Keratinocyte (primary cell): ENCODE results near the gene VAT1L. TPM values are rescaled to one million over a fixed set of nuclear protein-coding genes. Genes with fewer than 3 reads are reported as not detected.

ENCODE experiments used
- DNase-seq: peaks from one replicate; pipeline ENCODE4 v3.0.0-alpha.2; 2011; ENCODE audit warnings: low read depth, missing footprints, low spot score
- FAIRE-seq: peaks from 2 replicates; lab custom pipeline; 2011; peaks lifted over from hg19 to GRCh38; lab: Jason Lieb, UNC
- H2AFZ ChIP-seq: 2 replicates; pipeline ENCODE4 v1.6.0; 2012; ENCODE audit warnings: low read length, control low read depth, inconsistent platforms; ENCODE audit not compliant: control insufficient read depth
- H3K27ac ChIP-seq: 2 replicates; pipeline ENCODE4 v1.5.1; 2011; ENCODE audit warnings: low read length; ENCODE audit not compliant: control insufficient read depth, insufficient read depth
- H3K27me3 ChIP-seq: 3 replicates; pipeline ENCODE4 v1.6.0; 2011; ENCODE audit warnings: low read length; ENCODE audit not compliant: control insufficient read depth, insufficient read depth; ENCODE audit errors: extremely low read depth
- H3K36me3 ChIP-seq, 2 experiments: 2 replicates in 1 of 2; 3 replicates in 1 of 2; pipeline ENCODE4 v1.5.1; 2011; ENCODE audit warnings: low read length in 2 of 2, mild to moderate bottlenecking in 1 of 2; ENCODE audit not compliant: control insufficient read depth in 2 of 2, insufficient read depth in 2 of 2; ENCODE audit errors: extremely low read depth in 1 of 2
- H3K4me1 ChIP-seq: 3 replicates; pipeline ENCODE4 v1.5.1; 2011; ENCODE audit warnings: low read length; ENCODE audit not compliant: control insufficient read depth, insufficient read depth; ENCODE audit errors: extremely low read depth
- H3K4me2 ChIP-seq: 3 replicates; pipeline ENCODE4 v1.6.0; 2011; ENCODE audit warnings: low read depth, low read length; ENCODE audit not compliant: control insufficient read depth, insufficient read depth; ENCODE audit errors: extremely low read depth
- H3K4me3 ChIP-seq, 3 experiments: fragments of 200-600 bp in 1 of 3; sonication (generic) in 1 of 3; 2 replicates in 2 of 3; 3 replicates in 1 of 3; pipeline ENCODE4 v1.5.1; 2011 to 2016; ENCODE audit warnings: low read length in 3 of 3, mild to moderate bottlenecking in 3 of 3, control low read depth in 2 of 3, inconsistent platforms in 1 of 3, low read depth in 1 of 3, mixed read lengths in 1 of 3, mixed run types in 1 of 3, moderate library complexity in 1 of 3; ENCODE audit not compliant: control insufficient read depth in 2 of 3, insufficient read depth in 2 of 3; ENCODE audit errors: extremely low read depth in 1 of 3
- H3K79me2 ChIP-seq: 2 replicates; pipeline ENCODE4 v1.6.0; 2012; ENCODE audit warnings: low read length; ENCODE audit not compliant: control insufficient read depth, insufficient read depth
- H3K9ac ChIP-seq: 3 replicates; pipeline ENCODE4 v1.6.0; 2011; ENCODE audit warnings: low read length; ENCODE audit not compliant: control insufficient read depth, insufficient read depth; ENCODE audit errors: extremely low read depth
- H3K9me1 ChIP-seq: 3 replicates; pipeline ENCODE4 v1.6.0; 2011; ENCODE audit warnings: low read length; ENCODE audit not compliant: control insufficient read depth, insufficient read depth; ENCODE audit errors: extremely low read depth
- H3K9me3 ChIP-seq: 2 replicates; pipeline ENCODE4 v1.5.1; 2012; ENCODE audit warnings: low read depth, low read length; ENCODE audit not compliant: control insufficient read depth
- H4K20me1 ChIP-seq: 3 replicates; pipeline ENCODE4 v1.6.0; 2011; ENCODE audit warnings: low read length; ENCODE audit not compliant: control insufficient read depth, insufficient read depth; ENCODE audit errors: extremely low read depth
- CTCF ChIP-seq, 3 experiments: IDR thresholded peaks in 1 of 3; conservative IDR thresholded peaks in 1 of 3; optimal IDR thresholded peaks in 1 of 3; 2 replicates in 2 of 3; 3 replicates in 1 of 3; pipeline versions ENCODE3 to v1.5.1; 2011; ENCODE audit warnings: low read length in 3 of 3, mild to moderate bottlenecking in 3 of 3, moderate library complexity in 2 of 3, control low read depth in 1 of 3, inconsistent platforms in 1 of 3; ENCODE audit not compliant: insufficient read depth in 2 of 3; ENCODE audit errors: extremely low read depth in 1 of 3
- EZH2 ChIP-seq: IDR thresholded peaks from one replicate; pipeline ENCODE4 v1.6.1; 2012; ENCODE audit warnings: inconsistent platforms, mild to moderate bottlenecking, low read length, moderate library complexity
- dilution Hi-C: fragments of 300-500 bp; cut with MboI; formaldehyde crosslinking; loops from one replicate; pipeline ENCODE4 v1.7.0; 2020; ENCODE audit warnings: low sequenced_read_pairs; ENCODE audit not compliant: extremely low pct_ligation_motif_present
- polyA plus RNA-seq, 5 experiments: library from polyadenylated mRNA; depleted of rRNA in 3 of 5; stranded (reverse) in 3 of 5; stranded (forward) in 1 of 5; unstranded in 1 of 5; fragments of >200 nt; gene quantifications; 1 replicate in 1 of 5; 2 replicates in 3 of 5; 3 replicates in 1 of 5; pipeline versions ENCODE4 v1.2.1 to v1.2.3, GENCODE V29; 2011 to 2012; ENCODE audit warnings: missing spikeins in 2 of 5, low read depth in 1 of 5, low replicate concordance in 1 of 5

VAT1L gene
- polyA plus RNA-seq, 1 donor (not counting 4 experiments of a cell fraction or from before 2014, with no cell fraction given), result not detected

- FAIRE-seq, result no peak
- no peaks in the 10 kb centered on the region for H3K4me1 ChIP-seq
- dilution Hi-C loops, result no loop called here
These were observed 108.7 kb downstream of the VAT1L start for GRCh38 chr16:77897129-77897437.

GRCh38 chr16:77897831-77898605 lies 109.7 kb downstream of the VAT1L start:
- no peak overlapping the region for H3K27ac ChIP-seq
- H3K9ac ChIP-seq, result no peak overlapping the region
- FAIRE-seq (no peak), DNase-seq (no peak)
- no peaks in the 10 kb centered on the region for H4K20me1 ChIP-seq
- H3K27me3 ChIP-seq, result no peaks in the 10 kb centered on the region
- dilution Hi-C loops, result no loop called here
- H3K79me2 ChIP-seq, result no peaks in the 10 kb centered on the region
- H3K4me1 ChIP-seq, result no peaks in the 10 kb centered on the region
- no peaks in the 10 kb centered on the region for H3K36me3 ChIP-seq
- no peak overlapping the region for H2AFZ ChIP-seq
- H3K9me3 ChIP-seq, result no peaks in the 10 kb centered on the region
- no peaks in the 10 kb centered on the region for H3K9me1 ChIP-seq
- H3K4me2 ChIP-seq, result no peak overlapping the region
- TF ChIP-seq EZH2 (no peak), CTCF (optimal IDR thresholded peaks at IDR 0.05 in 1 of 3, IDR thresholded peaks at IDR 0.05 in 1 of 3, conservative IDR thresholded peaks at IDR 0.05 in 1 of 3; ENCODE audit: extremely low read depth in 1 of 3, insufficient read depth in 2 of 3, low read length in 3 of 3) (no peak)
- no peak overlapping the region for H3K4me3 ChIP-seq

More at GRCh38 chr16:77897129-77897437, 108.7 kb downstream of the VAT1L start:
- no peak overlapping the region for H2AFZ ChIP-seq
- H3K9me1 ChIP-seq, result no peaks in the 10 kb centered on the region
- no peak overlapping the region for H3K4me3 ChIP-seq
- no peak overlapping the region for H3K9ac ChIP-seq
- no peaks in the 10 kb centered on the region for H3K79me2 ChIP-seq
- no peak overlapping the region for H3K4me2 ChIP-seq
- no peak for TF ChIP-seq EZH2
- no peak for TF ChIP-seq CTCF (optimal IDR thresholded peaks at IDR 0.05 in 1 of 3, IDR thresholded peaks at IDR 0.05 in 1 of 3, conservative IDR thresholded peaks at IDR 0.05 in 1 of 3; ENCODE audit: extremely low read depth in 1 of 3, insufficient read depth in 2 of 3, low read length in 3 of 3)
- H4K20me1 ChIP-seq, result no peaks in the 10 kb centered on the region
- no peak for DNase-seq
- no peaks in the 10 kb centered on the region for H3K9me3 ChIP-seq
- no peak overlapping the region for H3K27ac ChIP-seq
- no peaks in the 10 kb centered on the region for H3K36me3 ChIP-seq
- H3K27me3 ChIP-seq, result no peaks in the 10 kb centered on the region
